MM.1S (cell line): Measurements from ENCODE around the gene MYLK.

Source experiments
- EZH2 ChIP-seq: fragments of 300-600 bp; sonication (generic); optimal IDR thresholded peaks from 2 replicates; pipeline ENCODE3; 2017; ENCODE audit warnings: low read depth, mild to moderate bottlenecking, antibody characterized with exemption, low read length, mixed read lengths
- EZH2phosphoT487 ChIP-seq: fragments of 300-600 bp; sonication (generic); IDR thresholded peaks from 2 replicates; pipeline ENCODE4 v1.6.1; 2018; ENCODE audit warnings: antibody characterized with exemption, low read length
- TF ChIP-seq, protein P1 (sequence below): fragments of 300-600 bp; sonication (generic); IDR thresholded peaks from 2 replicates; pipeline ENCODE4 v1.5.1; 2016; ENCODE audit warnings: antibody characterized with exemption, low read length, mixed read lengths

DNA sequence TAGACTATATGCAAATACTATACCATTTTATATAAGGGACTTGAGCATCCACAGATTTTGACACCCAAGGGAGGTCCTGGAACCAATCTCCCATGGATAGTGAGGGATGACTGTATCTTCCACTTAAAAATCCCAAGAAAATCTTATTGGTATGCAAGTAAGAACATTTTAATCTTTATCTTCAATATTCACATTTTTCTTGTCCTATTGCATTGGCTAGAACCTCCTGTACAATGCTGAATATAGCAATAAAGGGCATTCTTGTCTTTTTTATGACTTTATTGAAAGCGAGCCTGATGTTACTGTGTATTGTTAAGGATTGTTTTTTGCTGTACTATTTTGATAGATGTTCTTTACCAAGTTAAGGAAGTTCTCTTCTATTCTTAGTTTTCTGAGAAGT lies 36.9 kb downstream of the MYLK start:
- TF ChIP-seq, protein P1, sequence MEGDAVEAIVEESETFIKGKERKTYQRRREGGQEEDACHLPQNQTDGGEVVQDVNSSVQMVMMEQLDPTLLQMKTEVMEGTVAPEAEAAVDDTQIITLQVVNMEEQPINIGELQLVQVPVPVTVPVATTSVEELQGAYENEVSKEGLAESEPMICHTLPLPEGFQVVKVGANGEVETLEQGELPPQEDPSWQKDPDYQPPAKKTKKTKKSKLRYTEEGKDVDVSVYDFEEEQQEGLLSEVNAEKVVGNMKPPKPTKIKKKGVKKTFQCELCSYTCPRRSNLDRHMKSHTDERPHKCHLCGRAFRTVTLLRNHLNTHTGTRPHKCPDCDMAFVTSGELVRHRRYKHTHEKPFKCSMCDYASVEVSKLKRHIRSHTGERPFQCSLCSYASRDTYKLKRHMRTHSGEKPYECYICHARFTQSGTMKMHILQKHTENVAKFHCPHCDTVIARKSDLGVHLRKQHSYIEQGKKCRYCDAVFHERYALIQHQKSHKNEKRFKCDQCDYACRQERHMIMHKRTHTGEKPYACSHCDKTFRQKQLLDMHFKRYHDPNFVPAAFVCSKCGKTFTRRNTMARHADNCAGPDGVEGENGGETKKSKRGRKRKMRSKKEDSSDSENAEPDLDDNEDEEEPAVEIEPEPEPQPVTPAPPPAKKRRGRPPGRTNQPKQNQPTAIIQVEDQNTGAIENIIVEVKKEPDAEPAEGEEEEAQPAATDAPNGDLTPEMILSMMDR = no peak
- TF ChIP-seq EZH2 = no peak
- no peak for TF ChIP-seq EZH2phosphoT487
